Heart left ventricle (tissue), 16 donors: ENCODE results near the gene CKAP4. TPM values are rescaled to one million over a fixed set of nuclear protein-coding genes. Genes with fewer than 3 reads are reported as not detected.

Experiments used
- ATAC-seq, 4 donors: fragments of 200-7000 bp; cut with Tn5 transposase; one replicate each; pipeline ENCODE4 v1.9.1; 2020 to 2022; ENCODE audit warnings: moderate library complexity in 4 of 4, mild to moderate bottlenecking in 3 of 4, moderate number of reproducible peaks in 1 of 4
- DNase-seq, 5 donors: peaks; one replicate each; pipeline ENCODE4 v3.0.0-alpha.2; 2020
- H3K27ac ChIP-seq, 12 donors: fragments of 200-600 bp; sonication (generic) in 4 of 12; one replicate each; pipeline versions ENCODE4 v1.5.0 to v1.8.0; 2016 to 2022; ENCODE audit warnings: mild to moderate bottlenecking in 2 of 12
- H3K27me3 ChIP-seq, 9 donors: fragments of 200-600 bp; sonication (generic) in 2 of 9; one replicate each; pipeline versions ENCODE4 v1.5.1 to v1.8.0; 2016 to 2022; ENCODE audit warnings: mild to moderate bottlenecking in 3 of 9
- H3K36me3 ChIP-seq, 9 donors: fragments of 200-600 bp; sonication (generic) in 2 of 9; one replicate each; pipeline versions ENCODE4 v1.5.0 to v1.8.0; 2018 to 2022; ENCODE audit warnings: mild to moderate bottlenecking in 2 of 9
- H3K4me1 ChIP-seq, 12 donors: fragments of 200-600 bp; sonication (generic) in 4 of 12; one replicate each; pipeline versions ENCODE4 v1.5.0 to v1.8.0; 2016 to 2022; ENCODE audit warnings: mild to moderate bottlenecking in 3 of 12
- H3K4me3 ChIP-seq, 12 donors: fragments of 200-600 bp; sonication (generic) in 4 of 12; one replicate each; pipeline versions ENCODE4 v1.5.0 to v1.8.0; 2017 to 2022; ENCODE audit warnings: mild to moderate bottlenecking in 9 of 12, moderate library complexity in 4 of 12
- H3K9me3 ChIP-seq, 12 donors: fragments of 200-600 bp; sonication (generic) in 4 of 12; one replicate each; pipeline versions ENCODE4 v1.5.0 to v1.8.0; 2016 to 2022; ENCODE audit warnings: mild to moderate bottlenecking in 1 of 12
- POLR2A ChIP-seq, 2 donors: fragments of 450-650 bp; IDR thresholded peaks; one replicate each; pipeline ENCODE4 v1.6.1; 2017; ENCODE audit warnings: antibody characterized with exemption in 2 of 2, mild to moderate bottlenecking in 2 of 2, moderate library complexity in 2 of 2
- WGBS, 4 donors: extraction: QIAGEN DNeasy Blood & Tissue Kit in 2 of 4; methylation state at CpG; one replicate each; pipeline versions ENCODE4 v1.1.5 to v1.1.7; 2013 to 2018; 5-methylcytosine and 5-hydroxymethylcytosine counted together
- intact Hi-C, 10 donors: fragments of 100-400 bp; cut with DNase I; formaldehyde crosslinking; loops; one replicate each; pipeline versions ENCODE4 v1.11.1 to v1.14.2; 2022
- polyA plus RNA-seq, 2 donors: library from polyadenylated mRNA; stranded (reverse); fragments of 200-250 nt; gene quantifications; one replicate each; pipeline ENCODE4 v1.2.3, GENCODE V29; 2013
- total RNA-seq, 9 donors: library from RNA; depleted of rRNA in 2 of 9; stranded (reverse); fragments of >200 nt in 2 of 9; fragmentation: NEBNext Ultra II Directional in 3 of 9; extraction: Animal tissue kit (Norgen Biotek cat#: 25700) in 3 of 9; gene quantifications; one replicate each; pipeline versions ENCODE4 v1.1.0 to v1.2.4, GENCODE V29; 2016 to 2023
- TF ChIP-seq, protein P1 (sequence below), 12 donors: fragments of 200-600 bp; sonication (generic) in 4 of 12; IDR thresholded peaks; one replicate each; pipeline versions ENCODE4 v1.5.0 to v1.8.0; 2018 to 2022; ENCODE audit warnings: antibody characterized with exemption in 12 of 12, mild to moderate bottlenecking in 5 of 12
- donor health status: ischemic (EF 13 %, LVEDD 7.1; RV severe dilation, severe dysfunction).
- donor health status: healthy with polysubstance abuse.
- donor health status: DM: no; HTN: yes; CAD: no.
- donor health status: DM: no; HTN: no; CAD: no.
- donor health status: ischemic (EF 25% LVEDD 6.9; RV normal size, moderate dysfunction).
- donor health status: ischemic (EF 25% LVEDD 5.7; RV mildly dilated, moderate dysfunction).
- donor health status: healthy.
- donor health status: DM: yes; HTN: yes; CAD: no.
- donor health status: ischemic (EF 35%, LVEDD 5.7; RV mildly dilated, moderate dysfunction).
- donor health status: nonischemic (EF 11% LVEDD 7.7; RV severe dilation, severe dysfunction).
- donor health status: DM: yes; HTN: yes; CAD: no.
- donor health status: PGD.
- donor health status: ischemic (EF 29% LVEDD 5.4; RV normal size, mild dysfunction).
- donor health status: nonischemic (EF 23%, LVEDD 6.1; RV moderate dilation, normal function).

CKAP4 gene
- total and polyA plus RNA-seq, 11 donors, result 19.0 to 70.7 (median 53.7) TPM

GRCh38 chr12:106192659-106193393 lies 55.0 kb downstream of the CKAP4 start:
- DNase-seq (peak in 1 of 5 donors; percentile 34), ATAC-seq (no peak)
- H3K9me3 ChIP-seq, result no peaks in the 10 kb centered on the region
- no peak overlapping the region for H3K4me3 ChIP-seq
- no peaks in the 10 kb centered on the region for H3K27me3 ChIP-seq
- H3K4me1 ChIP-seq, result peaks cover 0 to 25% (median 8%) of the 10 kb centered on the region in 12 donors
- WGBS, 4 donors, result 87 to 95% (median 89%) methylated on average over 4 of the region's 4 CpGs
- no peak for TF ChIP-seq POLR2A (IDR thresholded peaks at IDR 0.05)
- intact Hi-C loops, result loop anchor here in 1 of 10 donors (5.0 kb wide), 1 partner anchor 36 kb away; no protein-coding TSS in a partner anchor
- no peak overlapping the region for H3K27ac ChIP-seq
- H3K36me3 ChIP-seq, result no peaks in the 10 kb centered on the region

DNA sequence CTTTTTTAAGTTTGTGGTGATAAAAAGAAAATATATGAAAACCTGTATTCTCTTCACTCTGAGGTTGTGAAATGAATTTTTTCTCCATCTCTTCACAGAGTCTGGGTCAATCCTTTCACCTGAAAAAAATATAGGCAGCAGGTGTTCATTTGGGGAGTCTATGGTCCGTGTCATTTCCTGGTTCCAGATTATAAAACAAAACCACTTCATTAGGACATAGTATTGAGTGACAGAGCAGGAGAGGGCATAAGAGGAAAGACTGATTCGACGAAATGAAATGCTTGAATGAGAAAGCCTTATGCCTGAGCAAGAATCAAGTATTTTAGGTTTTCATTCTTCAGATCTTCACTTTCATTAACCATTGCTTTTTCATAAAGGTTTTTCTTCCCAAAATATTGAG lies 57.2 kb downstream of the CKAP4 start:
- intact Hi-C loops, result loop anchor here in 1 of 10 donors (5.0 kb wide), 1 partner anchor 33 kb away; no protein-coding TSS in a partner anchor
- peaks cover 0 to 19% (median 6%) of the 10 kb centered on the region in 12 donors for H3K4me1 ChIP-seq
- no peak for TF ChIP-seq POLR2A (IDR thresholded peaks at IDR 0.05)
- TF ChIP-seq, protein P1, sequence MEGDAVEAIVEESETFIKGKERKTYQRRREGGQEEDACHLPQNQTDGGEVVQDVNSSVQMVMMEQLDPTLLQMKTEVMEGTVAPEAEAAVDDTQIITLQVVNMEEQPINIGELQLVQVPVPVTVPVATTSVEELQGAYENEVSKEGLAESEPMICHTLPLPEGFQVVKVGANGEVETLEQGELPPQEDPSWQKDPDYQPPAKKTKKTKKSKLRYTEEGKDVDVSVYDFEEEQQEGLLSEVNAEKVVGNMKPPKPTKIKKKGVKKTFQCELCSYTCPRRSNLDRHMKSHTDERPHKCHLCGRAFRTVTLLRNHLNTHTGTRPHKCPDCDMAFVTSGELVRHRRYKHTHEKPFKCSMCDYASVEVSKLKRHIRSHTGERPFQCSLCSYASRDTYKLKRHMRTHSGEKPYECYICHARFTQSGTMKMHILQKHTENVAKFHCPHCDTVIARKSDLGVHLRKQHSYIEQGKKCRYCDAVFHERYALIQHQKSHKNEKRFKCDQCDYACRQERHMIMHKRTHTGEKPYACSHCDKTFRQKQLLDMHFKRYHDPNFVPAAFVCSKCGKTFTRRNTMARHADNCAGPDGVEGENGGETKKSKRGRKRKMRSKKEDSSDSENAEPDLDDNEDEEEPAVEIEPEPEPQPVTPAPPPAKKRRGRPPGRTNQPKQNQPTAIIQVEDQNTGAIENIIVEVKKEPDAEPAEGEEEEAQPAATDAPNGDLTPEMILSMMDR (IDR thresholded peaks at IDR 0.05), result no peak

DNA sequence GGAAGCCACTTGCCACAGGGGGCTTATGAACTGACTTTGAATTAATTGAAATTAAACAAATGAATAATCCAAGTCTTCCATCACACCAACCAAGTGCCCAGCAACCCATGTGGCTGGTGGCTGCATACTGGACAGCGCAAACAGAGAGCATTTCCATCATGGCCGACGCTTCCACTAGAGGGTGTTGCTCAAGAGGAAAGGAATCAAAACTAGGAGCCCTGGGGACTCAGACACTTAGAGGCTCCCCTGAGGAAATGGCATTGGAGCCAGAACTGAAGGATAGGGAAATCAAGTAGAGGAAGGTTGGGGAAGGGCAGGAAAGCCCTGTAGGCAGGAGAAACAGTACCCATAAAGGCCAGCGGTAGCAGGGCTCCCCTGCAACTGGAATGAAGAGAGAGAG lies 58.5 kb downstream of the CKAP4 start:
- Histone ChIP-seq H3K27me3 (no peaks in the 10 kb centered on the region), H3K36me3 (no peaks in the 10 kb centered on the region), H3K9me3 (no peaks in the 10 kb centered on the region), H3K27ac (no peak overlapping the region), H3K4me3 (no peak overlapping the region), H3K4me1 (peaks cover 0 to 7% (median 0%) of the 10 kb centered on the region in 12 donors)
- no peak for DNase-seq
- no peak for TF ChIP-seq POLR2A (IDR thresholded peaks at IDR 0.05)
- TF ChIP-seq, protein P1 (IDR thresholded peaks at IDR 0.05), result no peak
- ATAC-seq, result no peak
- WGBS, 4 donors, result 89 to 94% (median 93%) methylated on average over 4 of the region's 4 CpGs
- intact Hi-C loops, result no loop called here

More for the DNA sequence above, 57.2 kb downstream of the CKAP4 start:
- H3K4me3 ChIP-seq, result no peak overlapping the region
- ATAC-seq (no peak), DNase-seq (no peak)
- no peaks in the 10 kb centered on the region for H3K9me3 ChIP-seq
- H3K27me3 ChIP-seq, result no peaks in the 10 kb centered on the region
- H3K27ac ChIP-seq, result no peak overlapping the region
- 90 to 94% (median 92%) methylated on average over 3 of the region's 3 CpGs for WGBS, 4 donors
- no peaks in the 10 kb centered on the region for H3K36me3 ChIP-seq

DNA sequence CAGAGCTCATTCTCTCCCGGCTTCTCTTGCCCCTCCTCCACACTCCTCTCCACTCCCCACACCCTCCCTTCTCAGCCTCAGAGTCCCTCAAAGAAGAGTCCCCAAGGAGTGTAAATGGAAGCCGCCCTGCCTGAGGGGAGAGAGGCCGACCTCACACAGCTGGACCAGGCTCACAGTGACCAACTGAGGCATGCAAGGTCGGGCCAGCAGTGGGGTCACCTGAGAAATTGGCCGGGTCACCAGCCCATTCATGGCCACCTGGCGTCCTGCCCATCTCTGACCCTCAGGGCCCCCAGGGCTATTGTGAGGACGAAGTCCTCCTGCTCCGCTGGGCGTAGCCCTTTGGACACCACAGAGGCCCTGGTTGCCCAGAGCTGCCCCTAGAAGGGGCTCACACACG lies 59.6 kb downstream of the CKAP4 start:
- DNase-seq (no peak), ATAC-seq (no peak)
- no peak overlapping the region for H3K27ac ChIP-seq
- H3K4me1 ChIP-seq, result peaks cover 0 to 4% (median 0%) of the 10 kb centered on the region in 12 donors
- no peaks in the 10 kb centered on the region for H3K9me3 ChIP-seq
- H3K27me3 ChIP-seq, result no peaks in the 10 kb centered on the region
- H3K36me3 ChIP-seq, result no peaks in the 10 kb centered on the region
- 56 to 80% (median 67%) methylated on average over 6 to 10 of the region's 10 CpGs for WGBS, 4 donors
- TF ChIP-seq, protein P1 (IDR thresholded peaks at IDR 0.05), result no peak
- no peak for TF ChIP-seq POLR2A (IDR thresholded peaks at IDR 0.05)
- intact Hi-C loops, result no loop called here
- H3K4me3 ChIP-seq, result no peak overlapping the region

Other genes starting within 250 kb of the CKAP4 start
- 10 to 100 TPM; 34.7 to 50.7 (median 39.8) TPM for gene NUAK1, start 109.1 kb downstream of the CKAP4 start, total RNA-seq
- 10 to 100 TPM; 10.5 to 21.5 TPM for gene NUAK1, start 109.1 kb downstream of the CKAP4 start, polyA plus RNA-seq
- 100 to 1,000 TPM in 5 of 9 donors, 10 to 100 TPM in 4; 60.8 to 147 (median 113) TPM for gene TCP11L2, start 54.7 kb upstream of the CKAP4 start, total RNA-seq
- gene TCP11L2, start 54.7 kb upstream of the CKAP4 start, polyA plus RNA-seq, result 10 to 100 TPM; 15.5 to 17.3 TPM
- gene POLR3B, start 109.7 kb upstream of the CKAP4 start, total RNA-seq, result 10 to 100 TPM in 2 of 9 donors, 1 to 10 TPM in 7; 6.4 to 12.3 (median 9.3) TPM
- gene POLR3B, start 109.7 kb upstream of the CKAP4 start, polyA plus RNA-seq, result 1 to 10 TPM; 2.5 to 8.1 TPM